DND-41 (cell line): ENCODE measurements around the gene LRPAP1.
"Not testable (repeated sequence)": the region's sequence is repeated elsewhere in the genome, so short reads cannot be mapped to it uniquely, and the experiment has no call there.

Source experiments
- ATAC-seq: fragments of 200-7000 bp; cut with Tn5 transposase; 3 replicates; pipeline ENCODE4 v1.9.1; 2021; ENCODE audit warnings: low read depth; ENCODE audit not compliant: insufficient read depth
- DNase-seq: peaks from one replicate; pipeline ENCODE4 v3.0.0-alpha.2; 2020
- H2AFZ ChIP-seq: 2 replicates; pipeline ENCODE4 v1.6.0; 2012; ENCODE audit warnings: low read depth, low read length
- H3K27ac ChIP-seq: 2 replicates; pipeline ENCODE4 v1.5.1; 2012; ENCODE audit warnings: low read length, inconsistent platforms
- H3K27me3 ChIP-seq: fragments of 200-600 bp; sonication (generic); 2 replicates; pipeline ENCODE4 v1.6.0; 2012; ENCODE audit warnings: low read length, mild to moderate bottlenecking, inconsistent platforms; ENCODE audit not compliant: insufficient read depth, poor library complexity
- H3K36me3 ChIP-seq: 2 replicates; pipeline ENCODE4 v1.5.1; 2012; ENCODE audit warnings: low read length, inconsistent platforms; ENCODE audit not compliant: insufficient read depth
- H3K4me1 ChIP-seq: 2 replicates; pipeline ENCODE4 v1.5.1; 2012; ENCODE audit warnings: mild to moderate bottlenecking, low read length; ENCODE audit not compliant: insufficient read depth
- H3K4me2 ChIP-seq: 2 replicates; pipeline ENCODE4 v1.6.0; 2012; ENCODE audit warnings: mild to moderate bottlenecking, moderate library complexity, low read length, inconsistent platforms; ENCODE audit not compliant: insufficient read depth
- H3K4me3 ChIP-seq, 2 experiments: fragments of 200-600 bp in 1 of 2; shearing (Covaris generic) in 1 of 2; 2 replicates each; pipeline ENCODE4 v1.5.1; 2012 to 2016; ENCODE audit warnings: inconsistent platforms in 2 of 2, low read length in 2 of 2, mild to moderate bottlenecking in 2 of 2, low read depth in 1 of 2, moderate library complexity in 1 of 2
- H3K79me2 ChIP-seq: 2 replicates; pipeline ENCODE4 v1.6.0; 2012; ENCODE audit warnings: low read length, inconsistent platforms; ENCODE audit not compliant: insufficient read depth
- H3K9ac ChIP-seq: 2 replicates; pipeline ENCODE4 v1.6.0; 2012; ENCODE audit warnings: low read depth, mild to moderate bottlenecking, inconsistent platforms, low read length, moderate library complexity
- H3K9me3 ChIP-seq: 2 replicates; pipeline ENCODE4 v1.5.1; 2012; ENCODE audit warnings: low read length, moderate library complexity, mild to moderate bottlenecking, inconsistent platforms; ENCODE audit not compliant: insufficient read depth, severe bottlenecking
- H4K20me1 ChIP-seq: 2 replicates; pipeline ENCODE4 v1.6.0; 2012; ENCODE audit warnings: low read length; ENCODE audit not compliant: insufficient read depth
- CTCF ChIP-seq: IDR thresholded peaks from 2 replicates; pipeline ENCODE4 v1.5.1; 2012; ENCODE audit warnings: borderline replicate concordance, low read length, moderate library complexity, mild to moderate bottlenecking; ENCODE audit not compliant: poor library complexity, severe bottlenecking; ENCODE audit errors: extremely low read depth
- EZH2 ChIP-seq: IDR thresholded peaks from 3 replicates; pipeline ENCODE4 v1.6.1; 2012; ENCODE audit warnings: borderline replicate concordance, low read depth, mild to moderate bottlenecking, moderate library complexity, low read length, inconsistent platforms; ENCODE audit not compliant: severe bottlenecking

LRPAP1 gene

DNA sequence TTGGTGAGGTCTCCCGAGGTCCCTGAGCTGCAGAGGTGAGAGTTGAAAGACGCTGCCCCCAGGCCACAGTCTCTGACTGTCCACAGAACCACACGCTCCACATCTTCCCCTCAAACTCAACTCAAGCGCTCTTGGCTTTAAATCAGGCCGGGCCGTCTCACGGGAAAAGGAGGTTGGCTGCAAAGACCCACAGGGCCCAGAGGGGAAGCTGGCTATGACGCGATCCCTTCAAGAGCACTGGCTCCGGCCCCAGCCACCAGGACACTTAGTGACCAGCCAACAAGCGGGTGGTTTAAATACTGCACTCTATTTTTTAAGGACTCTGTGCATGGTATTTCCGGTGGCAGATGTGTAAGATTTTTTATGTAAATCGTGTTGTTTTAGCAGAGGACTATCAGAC, 19.9 kb downstream of the LRPAP1 start:
- Histone ChIP-seq H3K36me3 (peaks cover 91% of the 10 kb centered on the region), H4K20me1 (peaks cover 33% of the 10 kb centered on the region), H3K4me3 (no peak overlapping the region), H3K4me2 (no peak overlapping the region), H3K9me3 (no peaks in the 10 kb centered on the region), H3K4me1 (no peaks in the 10 kb centered on the region), H3K27me3 (no peaks in the 10 kb centered on the region), H3K27ac (no peak overlapping the region), H3K79me2 (no peaks in the 10 kb centered on the region), H3K9ac (no peak overlapping the region), H2AFZ (no peak overlapping the region)
- no peak for DNase-seq
- no peak for TF ChIP-seq CTCF
- TF ChIP-seq EZH2: no peak
- no peak for ATAC-seq

DNA sequence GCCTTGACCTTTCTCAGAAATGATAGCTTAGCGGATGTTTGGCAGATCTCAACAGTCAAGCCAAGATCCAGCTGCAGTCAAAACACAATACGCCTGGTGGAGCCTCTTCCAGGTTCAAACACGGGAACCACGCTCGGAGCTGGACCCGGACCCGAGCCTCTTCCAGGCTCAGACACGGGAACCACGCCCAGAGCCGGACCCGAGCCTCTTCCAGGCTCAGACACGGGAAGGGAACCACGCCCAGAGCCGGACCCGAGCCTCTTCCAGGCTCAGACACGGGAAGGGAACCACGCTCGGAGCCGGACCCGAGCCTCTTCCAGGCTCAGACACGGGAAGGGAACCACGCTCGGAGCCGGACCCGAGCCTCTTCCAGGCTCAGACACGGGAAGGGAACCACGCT, 20.6 kb downstream of the LRPAP1 start:
- H3K9me3 ChIP-seq, H2AFZ ChIP-seq, H3K4me1 ChIP-seq, H3K4me2 ChIP-seq, H3K27me3 ChIP-seq, H3K4me3 ChIP-seq, H3K9ac ChIP-seq, H3K79me2 ChIP-seq, DNase-seq, H3K27ac ChIP-seq, ATAC-seq: not testable (repeated sequence)
- peaks cover 30% of the 10 kb centered on the region for H4K20me1 ChIP-seq
- peaks cover 88% of the 10 kb centered on the region for H3K36me3 ChIP-seq

GRCh38 chr4:3511187-3511586, 21.0 kb downstream of the LRPAP1 start:
- Histone ChIP-seq H4K20me1 (peaks cover 30% of the 10 kb centered on the region), H3K4me1 (no peaks in the 10 kb centered on the region), H3K27ac (no peak overlapping the region), H3K4me3 (no peak overlapping the region), H3K9me3 (no peaks in the 10 kb centered on the region), H2AFZ (no peak overlapping the region), H3K27me3 (no peaks in the 10 kb centered on the region), H3K9ac (no peak overlapping the region), H3K36me3 (peaks cover 84% of the 10 kb centered on the region), H3K4me2 (no peak overlapping the region), H3K79me2 (no peaks in the 10 kb centered on the region)
- ATAC-seq (no peak), DNase-seq (no peak)
- no peak for TF ChIP-seq EZH2
- no peak for TF ChIP-seq CTCF

GRCh38 chr4:3510481-3510880, 21.7 kb downstream of the LRPAP1 start:
- Histone ChIP-seq H3K36me3 (peaks cover 81% of the 10 kb centered on the region), H3K9ac (no peak overlapping the region), H3K4me3 (no peak overlapping the region), H4K20me1 (peaks cover 31% of the 10 kb centered on the region), H3K9me3 (no peaks in the 10 kb centered on the region), H3K27me3 (no peaks in the 10 kb centered on the region), H3K27ac (no peak overlapping the region), H2AFZ (no peak overlapping the region), H3K79me2 (peaks cover 3% of the 10 kb centered on the region; the same call in 1 of the 2 replicates), H3K4me2 (no peak overlapping the region), H3K4me1 (no peaks in the 10 kb centered on the region)
- ATAC-seq (no peak), DNase-seq (no peak)
- TF ChIP-seq EZH2 (no peak), CTCF (no peak)
